Activated T-helper 9 cell treated with anti-CD3 and anti-CD28 coated beads, Interleukin-2, amount 50 U/mL, for 16 hours (primary cell): ENCODE measurements around the gene PFKFB3.

Source experiments
- DNase-seq: peaks from one replicate; pipeline ENCODE4 v3.0.0-alpha.2; 2020; ENCODE audit warnings: low read depth

PFKFB3 gene

DNA sequence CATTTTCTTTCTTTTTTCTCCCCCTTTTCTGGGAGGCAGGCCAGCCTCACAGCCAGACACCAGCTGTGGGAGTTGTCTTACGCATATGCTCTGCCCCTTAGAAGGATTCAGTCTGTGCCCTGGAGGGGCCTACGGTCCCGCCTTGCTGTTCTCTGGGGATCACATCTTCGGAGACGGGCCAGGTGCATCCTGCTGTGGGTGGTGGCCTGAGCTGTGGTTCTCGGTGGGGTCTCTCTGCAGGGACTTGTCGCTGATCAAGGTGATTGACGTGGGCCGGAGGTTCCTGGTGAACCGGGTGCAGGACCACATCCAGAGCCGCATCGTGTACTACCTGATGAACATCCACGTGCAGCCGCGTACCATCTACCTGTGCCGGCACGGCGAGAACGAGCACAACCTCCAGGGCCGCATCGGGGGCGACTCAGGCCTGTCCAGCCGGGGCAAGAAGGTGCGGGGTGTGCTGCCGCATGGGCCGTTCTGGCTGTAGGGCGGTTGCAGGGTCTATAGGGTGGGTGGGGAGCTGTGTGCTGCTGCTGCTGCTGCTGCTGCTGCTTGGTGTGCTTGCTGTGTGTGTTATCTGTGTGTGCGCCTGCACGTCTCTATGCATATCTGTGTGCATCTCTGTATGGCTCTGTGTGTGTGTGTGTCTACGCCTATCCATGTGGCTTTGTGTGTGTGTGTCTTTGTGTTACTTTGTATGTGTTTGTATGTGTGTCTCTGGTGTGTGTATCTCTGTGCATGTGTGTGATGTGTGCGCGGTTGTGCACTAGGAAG, 17.9 kb downstream of the PFKFB3 start:
- no peak for DNase-seq

- DNase-seq: no peak
Observed at GRCh38 chr10:6221192-6221940, 18.6 kb downstream of the PFKFB3 start.

- DNase-seq: no peak
Observed at GRCh38 chr10:6221971-6222751, 19.4 kb downstream of the PFKFB3 start.

GRCh38 chr10:6222755-6223154, 20.0 kb downstream of the PFKFB3 start:
- no peak for DNase-seq

DNA sequence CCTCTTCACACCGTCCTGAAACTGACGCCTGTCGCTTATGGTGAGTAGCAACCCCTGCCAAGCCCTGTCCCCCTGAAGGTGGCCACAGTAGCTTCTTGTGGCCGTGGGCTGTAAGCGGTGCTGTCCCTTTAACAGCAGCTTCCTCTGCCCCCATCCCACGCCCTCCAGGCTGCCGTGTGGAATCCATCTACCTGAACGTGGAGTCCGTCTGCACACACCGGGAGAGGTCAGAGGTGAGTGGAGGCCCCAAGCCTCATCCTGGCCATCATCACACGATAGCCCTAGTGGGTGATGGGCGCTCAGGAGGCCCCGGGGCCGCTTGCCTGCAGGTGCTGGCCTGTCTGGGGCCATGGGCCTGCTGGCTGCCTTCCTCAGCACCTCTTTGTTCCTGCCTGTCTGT, 21.2 kb downstream of the PFKFB3 start:
- DNase-seq: no peak

DNA sequence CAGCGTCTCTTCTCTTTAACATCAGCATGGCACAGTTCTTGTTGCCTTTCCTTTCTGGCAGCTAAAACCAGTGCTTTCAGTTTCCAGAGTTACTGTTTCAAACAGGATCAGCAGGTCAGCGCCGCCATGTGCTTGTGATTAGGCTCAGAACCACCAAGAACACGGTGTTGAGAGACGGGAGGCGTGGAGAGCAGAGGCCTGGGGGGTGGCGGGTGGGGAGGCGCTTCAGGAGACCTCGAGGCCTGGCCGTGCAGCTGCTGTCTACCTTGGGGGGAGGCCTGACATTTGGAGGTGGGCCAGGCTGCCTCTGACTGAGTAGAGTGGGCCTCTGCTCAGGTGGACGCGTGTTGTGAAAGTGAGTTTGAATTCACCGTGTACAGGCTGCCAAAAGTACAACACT, 22.0 kb downstream of the PFKFB3 start:
- DNase-seq: no peak

- DNase-seq: no peak
Observed at GRCh38 chr10:6225263-6225814, 22.6 kb downstream of the PFKFB3 start.

GRCh38 chr10:6226216-6226615, 23.5 kb downstream of the PFKFB3 start:
- DNase-seq: no peak

GRCh38 chr10:6227346-6227745, 24.6 kb downstream of the PFKFB3 start:
- DNase-seq: no peak

DNA sequence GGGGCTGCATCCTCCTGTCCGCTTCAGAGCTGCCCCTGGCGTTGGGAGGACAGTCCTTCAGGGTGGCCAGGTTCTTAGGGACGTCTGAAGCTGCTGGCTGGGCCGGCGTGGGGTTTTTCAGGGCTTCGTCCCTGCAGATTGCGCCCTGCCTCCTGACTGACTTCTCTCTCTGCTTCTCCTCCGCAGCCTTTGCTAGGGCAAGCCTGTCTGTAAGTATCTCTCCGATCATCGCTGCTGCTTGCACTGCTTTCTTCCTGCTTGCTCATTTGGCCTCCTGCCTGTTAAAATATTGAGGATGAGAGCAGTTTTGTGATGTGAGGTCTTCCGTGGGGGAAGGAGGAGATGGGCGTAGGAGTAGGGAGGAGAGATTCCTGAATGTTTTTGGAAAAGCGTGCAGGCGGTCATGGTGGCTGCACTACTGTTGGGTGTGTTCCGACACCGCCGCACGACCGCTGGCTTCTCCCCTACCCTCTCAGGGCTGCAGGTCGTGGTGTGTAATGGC, 25.3 kb downstream of the PFKFB3 start:
- no peak for DNase-seq

DNA sequence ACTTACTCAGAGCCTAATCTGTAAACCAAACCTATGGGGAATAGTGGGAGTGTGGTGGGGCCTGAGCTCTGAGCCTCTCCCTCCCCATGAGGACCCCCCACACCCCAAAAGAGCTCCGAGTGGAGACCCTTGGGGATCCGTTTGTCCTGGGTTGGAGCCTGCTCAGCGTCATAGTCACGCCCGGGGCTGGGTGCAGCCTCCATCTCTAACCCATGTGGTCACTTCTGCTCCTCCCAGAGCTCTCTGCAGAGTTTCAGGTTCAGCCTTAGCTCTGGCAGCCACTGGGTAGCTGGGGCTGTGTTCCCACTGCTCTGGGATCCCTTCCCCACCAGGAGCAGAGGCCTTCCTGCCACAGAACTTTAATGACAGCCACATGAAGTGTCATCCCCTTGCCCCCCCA, 25.9 kb downstream of the PFKFB3 start:
- DNase-seq: no peak

- DNase-seq: no peak
Observed at GRCh38 chr10:6229290-6229689, 26.6 kb downstream of the PFKFB3 start.

GRCh38 chr10:6229746-6230145, 27.0 kb downstream of the PFKFB3 start:
- no peak for DNase-seq

DNA sequence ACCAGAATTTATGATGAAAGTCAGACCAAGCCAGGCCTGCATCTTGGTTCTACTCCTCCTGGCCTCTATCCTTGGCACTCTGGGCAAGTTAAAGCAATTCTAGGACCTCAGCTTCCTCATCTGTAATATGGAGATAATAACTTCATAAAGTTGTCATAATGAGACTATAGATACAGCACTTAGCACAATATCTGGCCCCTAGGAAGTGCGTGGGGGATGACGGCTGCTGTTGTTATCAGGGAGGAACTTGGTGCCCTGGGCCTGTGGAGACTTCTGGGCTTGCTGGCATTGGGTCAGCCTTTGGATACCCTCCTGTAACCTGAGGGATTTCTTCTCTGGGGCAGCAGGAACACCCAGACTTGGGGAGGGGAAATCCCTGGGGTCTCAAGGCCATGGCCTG, 27.6 kb downstream of the PFKFB3 start:
- no peak for DNase-seq

DNA sequence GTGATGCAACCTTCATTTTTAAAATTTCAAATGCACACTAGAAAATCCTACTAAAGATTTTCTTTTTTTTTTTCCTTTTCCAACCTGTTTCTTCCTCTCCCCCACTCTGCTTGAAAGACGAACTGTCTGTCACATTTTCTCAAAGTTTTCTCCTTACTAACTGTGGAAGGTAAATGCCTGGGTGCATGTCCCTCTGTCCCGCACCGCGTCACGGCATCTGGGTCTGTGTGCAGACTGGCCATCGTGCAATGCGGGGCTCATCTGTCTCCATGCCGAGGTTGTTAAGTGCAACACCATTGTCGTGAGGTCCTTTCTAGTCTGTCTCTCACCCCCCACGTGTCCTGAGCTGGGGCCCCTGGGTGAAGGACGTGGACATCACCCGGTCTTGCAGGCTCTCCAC, 28.4 kb downstream of the PFKFB3 start:
- no peak for DNase-seq

DNA sequence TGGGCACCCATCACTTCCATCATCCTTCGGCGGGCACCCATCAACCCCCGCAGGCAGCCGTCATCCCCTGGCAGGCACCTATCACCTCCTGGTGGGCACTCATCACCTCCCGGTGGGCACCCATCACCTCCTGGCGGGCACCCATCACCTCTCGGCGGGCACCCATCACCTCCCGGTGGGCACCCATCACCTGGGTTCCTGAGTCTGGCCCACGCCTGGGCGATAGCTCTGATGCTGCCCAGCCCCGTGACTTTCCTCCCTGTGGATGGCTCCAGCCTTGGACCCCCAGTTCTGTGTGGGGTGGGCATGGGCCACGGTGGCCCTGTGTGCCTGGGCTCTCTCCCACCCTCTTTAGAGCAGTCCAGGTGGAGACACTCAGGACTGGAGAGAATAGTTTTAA, 29.0 kb downstream of the PFKFB3 start:
- DNase-seq: no peak

DNA sequence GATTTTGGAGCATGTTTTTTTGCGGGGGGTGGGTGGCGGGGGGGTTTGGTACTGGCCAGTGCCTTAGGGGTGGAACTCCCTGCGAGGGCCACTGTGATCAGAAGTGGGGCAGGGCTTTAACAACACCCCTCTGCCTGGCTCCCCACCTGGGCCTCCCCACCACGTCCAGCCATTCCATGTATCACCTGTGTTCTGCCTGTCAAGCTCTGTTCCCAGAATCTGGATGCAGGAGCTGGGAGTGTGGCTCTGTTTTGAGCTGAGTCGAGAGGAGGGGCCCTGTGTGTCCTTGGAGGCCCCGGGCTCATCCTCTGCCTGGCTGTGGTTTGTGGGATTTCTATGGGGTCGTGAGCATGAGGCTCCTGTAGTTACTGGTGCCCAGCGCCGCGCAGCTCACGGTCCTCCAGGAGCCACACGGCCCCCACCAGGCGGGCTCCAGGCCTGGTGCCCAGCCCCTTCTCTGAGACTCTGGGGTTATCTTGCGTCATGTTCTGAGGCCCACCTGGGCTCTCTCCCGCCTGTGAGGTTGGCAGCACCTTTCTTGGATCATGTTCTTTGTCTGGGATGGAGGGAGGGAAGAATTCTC, 29.6 kb downstream of the PFKFB3 start:
- DNase-seq: no peak

DNA sequence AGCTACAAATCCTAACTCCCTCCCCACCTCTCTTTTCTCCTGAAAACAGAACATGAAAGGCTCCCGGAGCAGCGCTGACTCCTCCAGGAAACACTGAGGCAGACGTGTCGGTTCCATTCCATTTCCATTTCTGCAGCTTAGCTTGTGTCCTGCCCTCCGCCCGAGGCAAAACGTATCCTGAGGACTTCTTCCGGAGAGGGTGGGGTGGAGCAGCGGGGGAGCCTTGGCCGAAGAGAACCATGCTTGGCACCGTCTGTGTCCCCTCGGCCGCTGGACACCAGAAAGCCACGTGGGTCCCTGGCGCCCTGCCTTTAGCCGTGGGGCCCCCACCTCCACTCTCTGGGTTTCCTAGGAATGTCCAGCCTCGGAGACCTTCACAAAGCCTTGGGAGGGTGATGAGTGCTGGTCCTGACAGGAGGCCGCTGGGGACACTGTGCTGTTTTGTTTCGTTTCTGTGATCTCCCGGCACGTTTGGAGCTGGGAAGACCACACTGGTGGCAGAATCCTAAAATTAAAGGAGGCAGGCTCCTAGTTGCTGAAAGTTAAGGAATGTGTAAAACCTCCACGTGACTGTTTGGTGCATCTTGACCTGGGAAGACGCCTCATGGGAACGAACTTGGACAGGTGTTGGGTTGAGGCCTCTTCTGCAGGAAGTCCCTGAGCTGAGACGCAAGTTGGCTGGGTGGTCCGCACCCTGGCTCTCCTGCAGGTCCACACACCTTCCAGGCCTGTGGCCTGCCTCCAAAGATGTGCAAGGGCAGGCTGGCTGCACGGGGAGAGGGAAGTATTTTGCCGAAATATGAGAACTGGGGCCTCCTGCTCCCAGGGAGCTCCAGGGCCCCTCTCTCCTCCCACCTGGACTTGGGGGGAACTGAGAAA, 30.4 kb downstream of the PFKFB3 start:
- DNase-seq: no peak

- DNase-seq: no peak
Observed at GRCh38 chr10:6233725-6234277, 31.1 kb downstream of the PFKFB3 start.

GRCh38 chr10:6234371-6234770, 31.6 kb downstream of the PFKFB3 start:
- DNase-seq: no peak
